Right atrium auricular region (tissue), 2 donors: Measurements from ENCODE around the gene ZNF831. TPM values are rescaled to one million over a fixed set of nuclear protein-coding genes. Genes with fewer than 3 reads are reported as not detected.

ENCODE experiments used
- DNase-seq: peaks from one replicate; pipeline ENCODE4 v3.0.0-alpha.2; 2019; ENCODE audit warnings: low spot score
- H3K27ac ChIP-seq, 2 donors: fragments of 200-600 bp; sonication (generic); 1 replicate in 1 of 2; 2 replicates in 1 of 2; pipeline ENCODE4 v1.5.1; 2016 to 2019
- H3K27me3 ChIP-seq, 2 donors: fragments of 200-600 bp; sonication (generic); one replicate each; pipeline versions ENCODE4 v1.5.1 to v1.6.0; 2017 to 2019
- H3K36me3 ChIP-seq: fragments of 200-600 bp; sonication (generic); one replicate; pipeline ENCODE4 v1.5.1; 2016
- H3K4me1 ChIP-seq, 2 donors: fragments of 200-600 bp; sonication (generic); one replicate each; pipeline versions ENCODE4 v1.5.1 to v1.6.0; 2017 to 2019
- H3K4me3 ChIP-seq, 2 donors: fragments of 200-600 bp; sonication (generic); 1 replicate in 1 of 2; 2 replicates in 1 of 2; pipeline ENCODE4 v1.5.1; 2017 to 2019; ENCODE audit warnings: mild to moderate bottlenecking in 1 of 2, moderate library complexity in 1 of 2
- H3K9me3 ChIP-seq, 2 donors: fragments of 200-600 bp; sonication (generic); one replicate each; pipeline ENCODE4 v1.5.1; 2019
- total RNA-seq, 2 donors: library from RNA; depleted of rRNA; stranded (reverse); fragments of >200 nt; gene quantifications; one replicate each; pipeline ENCODE4 v1.1.0, GENCODE V29; 2016
- TF ChIP-seq, protein P1 (sequence below), 2 donors: fragments of 200-600 bp; sonication (generic); IDR thresholded peaks; one replicate each; pipeline ENCODE4 v1.5.1; 2019; ENCODE audit warnings: antibody characterized with exemption in 2 of 2

Gene ZNF831
- total RNA-seq, 2 donors from 2014 or later, result 0.19 to 0.47 TPM

DNA sequence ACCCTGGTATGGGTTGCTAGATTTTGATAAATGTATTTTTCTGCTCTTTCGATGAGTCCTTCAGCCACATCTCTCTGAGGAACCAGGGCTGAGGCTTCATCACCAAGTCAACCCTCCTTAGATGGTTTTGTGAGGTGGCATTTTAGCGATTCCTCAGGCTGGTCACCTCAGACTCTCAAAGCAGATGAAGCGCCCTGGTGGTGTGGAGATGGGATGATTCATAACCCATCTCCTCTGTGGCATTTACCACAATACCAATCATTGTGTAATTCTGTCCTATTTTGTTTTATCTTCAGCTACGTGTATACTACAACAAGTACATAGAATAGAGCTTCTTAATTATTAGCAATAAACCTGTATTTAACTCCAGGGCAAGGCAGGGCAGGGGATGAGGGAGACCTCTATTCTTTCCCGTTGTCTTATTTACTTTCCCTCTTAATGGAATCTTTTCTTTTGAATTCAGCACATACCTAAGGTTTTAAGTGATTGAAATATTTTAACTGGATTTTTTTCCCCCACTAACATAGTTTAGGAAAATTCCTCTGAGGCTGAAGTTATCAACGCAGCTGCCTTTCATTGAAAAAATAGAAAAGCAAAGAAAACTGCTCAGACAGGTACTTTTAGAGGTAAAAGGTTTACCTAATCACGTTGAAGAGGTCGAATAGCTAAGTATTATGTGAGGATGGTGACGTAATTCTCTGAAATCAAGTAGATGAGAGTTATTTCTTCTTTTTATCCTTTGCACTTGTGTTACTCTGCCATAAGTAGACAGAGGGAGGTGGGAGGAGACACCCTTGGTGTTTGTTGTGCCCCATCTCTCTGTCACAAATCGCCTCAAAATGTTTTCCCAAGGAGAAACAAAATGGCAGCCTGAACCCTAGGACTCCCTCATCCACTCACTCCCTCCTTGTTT lies 79.3 kb downstream of the ZNF831 start:
- Histone ChIP-seq H3K4me3 (no peak overlapping the region), H3K9me3 (no peaks in the 10 kb centered on the region), H3K36me3 (no peaks in the 10 kb centered on the region), H3K4me1 (no peaks in the 10 kb centered on the region), H3K27ac (no peak overlapping the region), H3K27me3 (peaks cover 0 to 5% of the 10 kb centered on the region in 2 donors)
- no peak for DNase-seq
- TF ChIP-seq, protein P1, sequence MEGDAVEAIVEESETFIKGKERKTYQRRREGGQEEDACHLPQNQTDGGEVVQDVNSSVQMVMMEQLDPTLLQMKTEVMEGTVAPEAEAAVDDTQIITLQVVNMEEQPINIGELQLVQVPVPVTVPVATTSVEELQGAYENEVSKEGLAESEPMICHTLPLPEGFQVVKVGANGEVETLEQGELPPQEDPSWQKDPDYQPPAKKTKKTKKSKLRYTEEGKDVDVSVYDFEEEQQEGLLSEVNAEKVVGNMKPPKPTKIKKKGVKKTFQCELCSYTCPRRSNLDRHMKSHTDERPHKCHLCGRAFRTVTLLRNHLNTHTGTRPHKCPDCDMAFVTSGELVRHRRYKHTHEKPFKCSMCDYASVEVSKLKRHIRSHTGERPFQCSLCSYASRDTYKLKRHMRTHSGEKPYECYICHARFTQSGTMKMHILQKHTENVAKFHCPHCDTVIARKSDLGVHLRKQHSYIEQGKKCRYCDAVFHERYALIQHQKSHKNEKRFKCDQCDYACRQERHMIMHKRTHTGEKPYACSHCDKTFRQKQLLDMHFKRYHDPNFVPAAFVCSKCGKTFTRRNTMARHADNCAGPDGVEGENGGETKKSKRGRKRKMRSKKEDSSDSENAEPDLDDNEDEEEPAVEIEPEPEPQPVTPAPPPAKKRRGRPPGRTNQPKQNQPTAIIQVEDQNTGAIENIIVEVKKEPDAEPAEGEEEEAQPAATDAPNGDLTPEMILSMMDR (IDR thresholded peaks at IDR 0.05), result no peak

DNA sequence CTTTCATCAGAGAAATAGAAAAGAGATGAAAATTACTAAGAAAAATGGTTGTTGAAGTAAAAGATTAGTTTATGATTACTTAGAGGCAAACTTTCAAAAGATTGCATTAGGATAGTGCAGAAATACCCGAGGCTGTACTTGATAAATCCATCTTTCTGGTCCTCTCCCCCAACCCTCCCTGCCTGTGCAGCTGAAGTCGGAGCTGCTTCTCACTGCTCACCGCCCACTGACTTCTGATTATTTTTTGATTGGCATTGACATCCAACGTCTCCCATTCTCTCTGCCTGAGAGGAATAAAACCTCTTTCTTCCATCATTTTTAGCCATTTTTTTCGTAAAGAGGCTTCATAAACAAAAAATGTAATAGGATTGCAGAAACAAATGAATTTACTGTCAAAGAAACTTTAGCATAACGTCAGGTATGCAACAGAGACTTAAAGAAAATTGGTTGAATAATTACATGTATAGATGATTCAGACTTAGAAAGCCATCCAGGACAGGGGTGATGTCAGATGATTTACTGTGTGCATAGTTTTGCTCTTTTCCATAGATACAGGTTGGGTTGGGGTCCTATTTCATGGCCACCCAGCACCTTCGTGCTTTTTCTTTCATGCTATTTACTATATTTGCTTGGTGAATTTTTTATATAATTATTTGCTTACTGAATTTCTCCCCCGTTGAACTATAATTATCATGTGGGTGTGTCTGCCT lies 83.2 kb downstream of the ZNF831 start:
- Histone ChIP-seq H3K36me3 (no peaks in the 10 kb centered on the region), H3K9me3 (peaks cover 0 to 9% of the 10 kb centered on the region in 2 donors), H3K27me3 (peaks cover 0 to 2% of the 10 kb centered on the region in 2 donors), H3K27ac (no peak overlapping the region), H3K4me1 (no peaks in the 10 kb centered on the region), H3K4me3 (no peak overlapping the region)
- TF ChIP-seq, protein P1 (IDR thresholded peaks at IDR 0.05), result no peak
- DNase-seq, result no peak

DNA sequence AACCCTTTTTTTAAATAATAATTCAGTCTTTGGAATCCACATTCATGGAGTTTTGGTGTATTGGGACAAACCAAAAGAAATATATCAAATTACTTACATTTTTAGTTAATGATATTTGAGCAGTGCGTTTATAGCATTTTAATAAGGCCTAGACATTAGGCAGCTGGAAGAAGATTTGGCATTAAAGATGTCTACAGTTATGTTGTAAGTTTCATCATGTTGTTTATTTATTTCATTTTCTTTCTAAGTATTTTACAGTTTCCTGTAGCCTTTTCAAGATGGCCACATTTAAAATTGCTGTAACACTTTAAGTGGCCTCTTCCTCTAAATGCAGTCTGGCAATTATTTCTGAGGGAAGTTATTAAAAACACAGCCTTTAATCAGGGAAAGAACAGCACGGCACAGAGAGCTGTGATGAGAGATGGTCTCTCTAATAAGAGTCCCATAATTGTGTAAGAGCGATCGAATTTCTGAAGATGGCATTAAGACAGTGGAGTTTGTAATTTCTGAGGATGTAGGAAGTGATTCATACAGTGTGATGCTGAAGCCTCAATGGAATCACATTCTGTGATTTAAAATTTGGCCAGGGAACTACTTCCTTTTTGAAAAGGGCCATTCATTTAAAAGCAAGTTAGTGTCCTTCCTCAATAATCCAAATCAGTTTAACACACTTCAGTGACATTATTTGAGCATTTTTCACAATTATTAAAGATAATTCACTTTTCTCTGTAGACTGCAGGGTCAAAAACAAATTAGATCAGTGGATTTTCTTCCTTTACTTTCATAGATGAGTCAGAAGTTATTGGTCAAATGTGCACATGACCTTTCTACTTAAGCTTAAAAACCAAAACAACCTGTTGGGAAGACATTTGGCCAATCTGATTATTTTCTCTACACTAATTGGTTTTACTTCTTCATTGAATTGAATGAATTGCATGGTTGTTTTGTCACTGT lies 84.4 kb downstream of the ZNF831 start:
- DNase-seq, result no peak
- H3K27me3 ChIP-seq, result no peaks in the 10 kb centered on the region
- TF ChIP-seq, protein P1 (IDR thresholded peaks at IDR 0.05), result no peak

DNA sequence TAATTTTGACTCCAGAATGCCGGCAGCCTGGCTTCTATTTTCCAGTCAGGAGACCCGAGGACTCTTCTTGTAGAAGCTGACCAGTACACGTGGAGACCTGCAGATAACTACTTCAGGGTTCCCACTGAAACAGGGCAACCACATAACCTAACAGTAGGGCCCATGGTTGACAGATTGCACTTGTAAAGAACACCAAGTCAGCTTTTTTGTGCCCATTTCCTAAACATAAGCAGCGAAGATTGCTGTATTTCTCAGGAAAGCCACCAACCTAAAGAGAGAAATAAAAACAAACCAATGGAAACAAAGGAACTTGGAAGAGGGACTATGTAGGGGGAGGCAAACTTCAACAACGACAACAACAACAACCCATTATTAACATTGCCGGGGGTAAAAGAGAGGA lies 86.7 kb downstream of the ZNF831 start:
- peaks cover 0 to 9% of the 10 kb centered on the region in 2 donors for H3K9me3 ChIP-seq
- no peak overlapping the region for H3K27ac ChIP-seq
- no peaks in the 10 kb centered on the region for H3K27me3 ChIP-seq
- DNase-seq, result no peak
- TF ChIP-seq, protein P1 (IDR thresholded peaks at IDR 0.05), result no peak
- no peak overlapping the region for H3K4me3 ChIP-seq
- H3K4me1 ChIP-seq, result no peaks in the 10 kb centered on the region
- no peaks in the 10 kb centered on the region for H3K36me3 ChIP-seq

More for the DNA sequence above, 84.4 kb downstream of the ZNF831 start:
- Histone ChIP-seq H3K4me1 (no peaks in the 10 kb centered on the region), H3K9me3 (peaks cover 0 to 9% of the 10 kb centered on the region in 2 donors), H3K36me3 (no peaks in the 10 kb centered on the region), H3K27ac (no peak overlapping the region), H3K4me3 (no peak overlapping the region)

DNA sequence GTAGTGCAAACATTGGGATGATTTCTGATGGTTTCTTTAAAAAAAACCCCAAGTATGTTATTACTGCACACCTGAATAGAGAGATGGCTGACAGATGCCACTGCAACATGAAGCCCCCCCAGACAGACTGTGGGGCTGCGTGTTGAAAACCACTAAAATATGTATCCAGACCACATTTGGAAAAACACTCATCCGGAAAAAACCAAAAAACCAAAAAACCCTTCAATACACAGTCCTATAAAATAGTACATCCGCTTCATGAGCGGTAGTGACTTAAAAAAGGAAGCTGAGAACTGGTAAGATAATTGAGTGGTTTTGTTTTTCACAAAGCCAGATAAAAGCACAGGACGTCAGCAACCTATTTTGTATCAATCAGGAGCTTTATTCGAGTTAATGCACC lies 89.7 kb downstream of the ZNF831 start:
- Histone ChIP-seq H3K36me3 (no peaks in the 10 kb centered on the region), H3K27me3 (no peaks in the 10 kb centered on the region), H3K4me1 (no peaks in the 10 kb centered on the region), H3K9me3 (peaks cover 0 to 9% of the 10 kb centered on the region in 2 donors), H3K4me3 (no peak overlapping the region), H3K27ac (no peak overlapping the region)
- DNase-seq, result no peak
- TF ChIP-seq, protein P1 (IDR thresholded peaks at IDR 0.05), result no peak
